Islet precursor cell (in vitro differentiated cells): Measurements from ENCODE around the gene SCYL2.

Experiments
- DNase-seq: peaks from one replicate; pipeline ENCODE4 v3.0.0-alpha.2; 2018

Gene SCYL2

DNA sequence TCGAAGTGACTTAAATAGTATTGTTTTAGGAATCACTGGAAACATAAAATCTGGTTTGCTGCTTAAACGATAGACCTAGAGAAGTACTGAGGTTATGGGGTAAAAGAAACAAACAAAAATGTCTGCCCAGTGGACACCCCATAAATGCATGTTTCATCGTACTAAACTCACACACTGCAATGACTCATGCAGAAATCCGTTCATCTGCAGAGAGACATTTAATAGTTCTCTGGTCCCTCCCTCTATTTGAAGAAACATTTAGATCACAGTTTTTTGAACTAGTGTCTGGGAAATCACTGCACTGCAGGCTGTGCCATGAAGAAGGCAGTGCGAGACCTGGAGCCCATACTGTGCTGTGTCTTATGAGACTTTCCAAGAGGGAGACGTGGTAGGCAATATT lies 115.4 kb downstream of the SCYL2 start:
- peak; percentile 25 for DNase-seq

DNA sequence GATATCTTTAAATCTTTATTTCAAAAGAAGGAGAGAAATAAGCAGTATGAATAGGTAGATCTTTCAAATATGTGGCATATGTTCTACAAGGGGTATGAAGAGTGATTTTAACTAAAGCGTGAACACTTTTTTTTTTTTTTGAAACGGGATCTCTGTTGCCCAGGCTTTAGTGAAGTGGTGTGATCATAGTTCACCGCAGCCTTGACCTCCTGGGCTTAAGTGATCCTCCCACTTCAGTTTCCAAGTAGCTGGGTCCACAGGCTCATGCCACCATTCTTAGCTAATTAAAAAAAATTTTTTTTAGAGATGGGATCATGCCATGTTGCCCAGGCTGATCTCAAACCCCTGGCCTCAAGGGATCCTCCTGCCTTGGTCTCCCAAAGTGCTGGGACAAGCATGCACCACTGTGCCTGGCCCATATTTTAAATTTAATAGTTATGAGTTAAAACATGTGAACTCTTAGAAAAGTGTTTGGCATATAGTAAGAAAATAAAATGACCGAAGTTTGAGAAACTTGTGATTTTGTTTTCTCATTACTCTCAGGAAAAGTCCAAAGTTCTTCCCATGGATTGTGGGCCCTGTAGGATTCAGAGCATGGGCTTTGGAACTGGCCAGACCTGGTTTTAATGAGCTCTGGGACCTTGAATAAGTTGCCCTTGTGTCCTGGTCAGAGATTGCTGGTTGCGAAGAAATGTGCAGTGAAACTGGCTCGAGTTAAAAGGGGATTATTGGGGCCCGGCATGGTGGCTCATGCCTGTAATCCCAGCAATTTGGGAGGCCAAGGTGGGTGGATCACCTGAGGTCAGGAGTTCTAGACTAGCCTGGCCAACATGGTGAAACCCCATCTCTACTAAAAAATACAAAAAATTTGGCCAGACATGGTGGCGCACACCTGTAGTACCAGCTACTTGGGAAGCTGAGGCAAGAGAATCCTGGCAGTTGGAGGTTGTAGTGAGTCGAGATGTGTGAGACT lies 116.9 kb downstream of the SCYL2 start:
- peak; percentile 27 for DNase-seq

DNA sequence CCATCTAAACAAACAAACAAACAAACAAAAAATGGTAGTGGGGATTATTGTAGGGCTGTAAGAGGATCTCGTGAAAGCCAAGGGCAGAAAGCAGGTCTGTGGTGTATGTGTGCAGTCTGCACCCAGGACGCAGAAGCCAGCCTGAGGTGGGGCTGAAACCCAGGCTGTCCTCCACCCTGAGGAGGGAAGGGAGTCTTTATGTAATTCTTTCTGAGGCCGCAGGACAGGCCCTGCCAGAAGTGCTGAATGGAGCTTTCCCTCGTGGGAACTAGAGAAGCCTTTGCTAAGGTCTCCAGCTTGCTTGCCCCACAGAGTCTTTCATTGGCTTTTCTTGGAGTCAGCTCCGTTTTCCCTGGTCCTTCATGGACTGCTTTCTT lies 117.6 kb downstream of the SCYL2 start:
- DNase-seq, result peak; percentile 40

DNA sequence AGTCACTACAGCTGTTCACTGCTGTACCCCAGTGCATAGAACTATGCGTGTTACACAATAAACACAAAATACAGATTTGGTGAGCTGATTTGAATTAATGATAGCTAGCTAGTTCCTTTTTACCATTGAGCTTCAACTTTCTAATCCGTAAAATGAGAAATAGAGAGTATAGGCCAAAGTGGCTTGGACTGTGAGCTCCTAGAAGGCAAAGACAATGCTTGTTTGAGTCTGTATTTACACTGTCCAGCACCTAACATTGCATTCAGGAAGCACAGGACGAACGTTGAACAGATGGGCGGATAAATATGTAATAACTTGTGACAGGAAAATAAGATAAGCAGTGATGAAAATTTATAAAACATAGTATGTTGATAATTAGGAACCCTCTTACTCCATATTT lies 121.4 kb downstream of the SCYL2 start:
- no peak for DNase-seq
